Measurements from ENCODE around the gene POLG2.

GRCh38 chr17:64533784-64534183, 36.9 kb upstream of the POLG2 start:
- TF ChIP-seq CTCF (IDR thresholded peaks at IDR 0.05 in 4 of 5, conservative IDR thresholded peaks at IDR 0.05 in 1 of 5) (no peak), POLR2A (IDR thresholded peaks at IDR 0.05) (no peak)

Measured in gastrocnemius medialis (tissue), 4 donors.